HCT116 (cell line): ENCODE results near the gene HOMER2. TPM values are rescaled to one million over a fixed set of nuclear protein-coding genes. Genes with fewer than 3 reads are reported as not detected.

Experiments used
- ATAC-seq: fragments of 200-7000 bp; cut with Tn5 transposase; 2 replicates; pipeline ENCODE4 v1.9.1; 2020; ENCODE audit warnings: mild to moderate bottlenecking, moderate library complexity
- BruUV-seq: library from RNA; stranded (reverse); fragments of 400-500 nt; replicated peaks from 2 replicates; lab custom pipeline; 2021; lab: Mats Ljungman, UMichigan
- CTCF ChIA-PET: fragments of 300-600 bp; sonication (Branson Sonifier 250); formaldehyde crosslinking; loops from one replicate; lab custom pipeline; 2021; ENCODE audit warnings: antibody characterized with exemption; lab: Charles Lee
- POLR2A ChIA-PET: fragments of 300-600, 350-600 bp; sonication (Branson Sonifier 250); formaldehyde crosslinking; loops from one replicate; lab custom pipeline; 2021; ENCODE audit warnings: antibody characterized with exemption; lab: Charles Lee
- RAD21 ChIA-PET, 2 experiments: fragments of 300-600 bp; sonication (Branson Sonifier 250); formaldehyde crosslinking; loops; one replicate each; lab custom pipeline; 2023; ENCODE audit warnings: low total read pairs in 2 of 2; ENCODE audit not compliant: uncharacterized antibody in 2 of 2, unreplicated experiment in 2 of 2, low non-redundant PET in 1 of 2; lab: Charles Lee
- DNase-seq: peaks from one replicate; pipeline ENCODE4 v3.0.0-alpha.2; 2010; ENCODE audit warnings: low read depth, low spot score
- H2AFZ ChIP-seq: fragments of 200-600 bp; shearing (Covaris generic), sonication (generic); 2 replicates; pipeline ENCODE4 v1.6.1; 2017; ENCODE audit warnings: low read depth, mixed run types, mixed read lengths, antibody characterized with exemption, low read length; ENCODE audit not compliant: poor library complexity, severe bottlenecking
- H3K27ac ChIP-seq: 2 replicates; pipeline ENCODE4 v1.5.1; 2012; ENCODE audit warnings: low read depth, low read length
- H3K27me3 ChIP-seq: fragments of 200-600 bp; sonication (generic); 2 replicates; pipeline ENCODE4 v1.6.1; 2016; ENCODE audit warnings: mixed run types, low read length, mixed read lengths; ENCODE audit not compliant: insufficient read depth
- H3K36me3 ChIP-seq, 2 experiments: fragments of 200-500 bp in 1 of 2; fragments of 200-600 bp in 1 of 2; sonication (Bioruptor generic) in 1 of 2; sonication (generic) in 1 of 2; 2 replicates each; pipeline versions ENCODE4 v1.5.1 to v1.6.1; 2014 to 2016; ENCODE audit warnings: low read length in 2 of 2, inconsistent platforms in 1 of 2, mixed read lengths in 1 of 2, mixed run types in 1 of 2; ENCODE audit not compliant: insufficient read depth in 2 of 2, control insufficient read depth in 1 of 2
- H3K4me1 ChIP-seq, 2 experiments: fragments of 200-600 bp in 1 of 2; sonication (generic) in 1 of 2; 2 replicates each; pipeline versions ENCODE4 v1.5.1 to v1.6.1; 2012 to 2017; ENCODE audit warnings: low read length in 2 of 2, inconsistent platforms in 1 of 2, mild to moderate bottlenecking in 1 of 2, mixed read lengths in 1 of 2, mixed run types in 1 of 2, moderate library complexity in 1 of 2; ENCODE audit not compliant: insufficient read depth in 2 of 2, control insufficient read depth in 1 of 2
- H3K4me2 ChIP-seq: fragments of 200-600 bp; sonication (generic); 2 replicates; pipeline ENCODE4 v1.6.1; 2017; ENCODE audit warnings: mixed run types, low read length, mixed read lengths
- H3K4me3 ChIP-seq, 2 experiments: fragments of 200-600 bp in 1 of 2; sonication (generic) in 1 of 2; replicated peaks in 1 of 2; 2 replicates each; pipeline ENCODE4 v1.5.1; 2011 to 2016; ENCODE audit warnings: low read length in 2 of 2, control low read depth in 1 of 2, low read depth in 1 of 2, mild to moderate bottlenecking in 1 of 2, mixed read lengths in 1 of 2, mixed run types in 1 of 2
- H3K79me2 ChIP-seq: fragments of 200-600 bp; sonication (generic); 2 replicates; pipeline ENCODE4 v1.6.1; 2017; ENCODE audit warnings: mild to moderate bottlenecking, mixed run types, low read length, moderate library complexity, mixed read lengths; ENCODE audit not compliant: insufficient read depth
- H3K9ac ChIP-seq: fragments of 200-600 bp; sonication (generic); 2 replicates; pipeline ENCODE4 v1.6.1; 2016; ENCODE audit warnings: low read length, mixed read lengths
- H3K9me2 ChIP-seq: fragments of 200-600 bp; sonication (generic), shearing (Covaris generic); 2 replicates; pipeline ENCODE4 v1.6.1; 2017; ENCODE audit warnings: mixed run types, mild to moderate bottlenecking, moderate library complexity; ENCODE audit not compliant: insufficient read depth
- H3K9me3 ChIP-seq, 2 experiments: fragments of 200-500 bp in 1 of 2; fragments of 200-600 bp in 1 of 2; sonication (Bioruptor generic) in 1 of 2; sonication (generic) in 1 of 2; 2 replicates each; pipeline ENCODE4 v1.6.1; 2014 to 2017; ENCODE audit warnings: low read length in 2 of 2, mixed read lengths in 2 of 2, inconsistent platforms in 1 of 2, low read depth in 1 of 2, mild to moderate bottlenecking in 1 of 2, mixed run types in 1 of 2, moderate library complexity in 1 of 2; ENCODE audit not compliant: control insufficient read depth in 1 of 2, insufficient read depth in 1 of 2
- H4K20me1 ChIP-seq: fragments of 200-600 bp; sonication (generic), shearing (Covaris generic); 2 replicates; pipeline ENCODE4 v1.6.1; 2017; ENCODE audit warnings: mixed run types, mild to moderate bottlenecking, moderate library complexity; ENCODE audit not compliant: insufficient read depth
- ELF1 ChIP-seq: IDR thresholded peaks from 2 replicates; pipeline ENCODE4 v1.6.1; 2012; ENCODE audit warnings: low read depth, borderline replicate concordance
- MAX ChIP-seq: IDR thresholded peaks from 2 replicates; pipeline ENCODE4 v1.6.1; 2012
- POLR2AphosphoS5 ChIP-seq: IDR thresholded peaks from 2 replicates; pipeline ENCODE4 v1.6.1; 2011; ENCODE audit warnings: mild to moderate bottlenecking, low read depth, low read length, moderate library complexity
- RAD21 ChIP-seq: IDR thresholded peaks from 2 replicates; pipeline ENCODE4 v1.6.1; 2012; ENCODE audit warnings: low read depth, mild to moderate bottlenecking
- REST ChIP-seq: IDR thresholded peaks from 2 replicates; pipeline ENCODE4 v1.6.1; 2012; ENCODE audit warnings: low read depth
- ZNF274 ChIP-seq: fragments of 200-500 bp; sonication (Bioruptor generic); IDR thresholded peaks from 2 replicates; pipeline ENCODE4 v1.6.1; 2014; ENCODE audit warnings: mild to moderate bottlenecking, low read depth, low read length, inconsistent platforms
- intact Hi-C: fragments of 100-400 bp; cut with micrococcal nuclease; formaldehyde crosslinking; loops from 2 replicates; pipeline ENCODE4 v1.10.0; 2022
- total RNA-seq: library from RNA; stranded (reverse); gene quantifications from one replicate; pipeline ENCODE4 v1.2.1, GENCODE V29; 2021; ENCODE audit not compliant: unreplicated experiment
- TF ChIP-seq, protein P1 (sequence below), 3 experiments: fragments of 200-600 bp in 1 of 3; sonication (generic) in 1 of 3; IDR thresholded peaks in 2 of 3; conservative IDR thresholded peaks in 1 of 3; 2 replicates each; pipeline ENCODE4 v1.5.1; 2012 to 2017; ENCODE audit warnings: low read depth in 2 of 3, low read length in 2 of 3, antibody characterized with exemption in 1 of 3, borderline replicate concordance in 1 of 3, control low read depth in 1 of 3, mild to moderate bottlenecking in 1 of 3, mixed read lengths in 1 of 3, mixed run types in 1 of 3, moderate library complexity in 1 of 3; ENCODE audit not compliant: insufficient read depth in 1 of 3

Gene HOMER2
- total RNA-seq, 1 experiment from 2014 or later = 3.9 TPM

- ChIA-PET RAD21 (interaction anchor here in 1 of 2 experiments (0.6 kb wide), 1 partner anchor 81 kb away, joined by 3 read pairs; no protein-coding TSS in a partner anchor), POLR2A (interaction anchor here (0.7 to 1.9 kb wide), 3 partner anchors 99 to 309 kb away, joined by 3 to 5 read pairs (median 3); partner anchors contain the start of genes C15orf40 and RPS17), CTCF (interaction anchor here (0.6 to 1.4 kb wide), 19 partner anchors 8 to 309 kb away, joined by 3 to 10 read pairs (median 5); partner anchors contain the start of genes C15orf40, RAMAC and RPS17)
- peak; percentile 98 for ATAC-seq
- Histone ChIP-seq H3K9me3 (no peaks in the 10 kb centered on the region), H3K79me2 (no peaks in the 10 kb centered on the region), H3K36me3 (no peaks in the 10 kb centered on the region), H3K9me2 (no peaks in the 10 kb centered on the region), H2AFZ (peak overlapping the region; percentile 89), H3K27ac (peak overlapping the region; percentile 7; the same call in 1 of the 2 replicates), H4K20me1 (no peaks in the 10 kb centered on the region), H3K4me3 (peak overlapping the region in 1 of 2 experiments; percentile 22; a peak in 1 of 4 replicates), H3K4me2 (peak overlapping the region; percentile 60), H3K27me3 (no peaks in the 10 kb centered on the region), H3K9ac (peak overlapping the region; percentile 30; the same call in 1 of the 2 replicates), H3K4me1 (peaks cover 3 to 19% of the 10 kb centered on the region in 2 experiments; a peak in 3 of 4 replicates)
- TF ChIP-seq, protein P1, sequence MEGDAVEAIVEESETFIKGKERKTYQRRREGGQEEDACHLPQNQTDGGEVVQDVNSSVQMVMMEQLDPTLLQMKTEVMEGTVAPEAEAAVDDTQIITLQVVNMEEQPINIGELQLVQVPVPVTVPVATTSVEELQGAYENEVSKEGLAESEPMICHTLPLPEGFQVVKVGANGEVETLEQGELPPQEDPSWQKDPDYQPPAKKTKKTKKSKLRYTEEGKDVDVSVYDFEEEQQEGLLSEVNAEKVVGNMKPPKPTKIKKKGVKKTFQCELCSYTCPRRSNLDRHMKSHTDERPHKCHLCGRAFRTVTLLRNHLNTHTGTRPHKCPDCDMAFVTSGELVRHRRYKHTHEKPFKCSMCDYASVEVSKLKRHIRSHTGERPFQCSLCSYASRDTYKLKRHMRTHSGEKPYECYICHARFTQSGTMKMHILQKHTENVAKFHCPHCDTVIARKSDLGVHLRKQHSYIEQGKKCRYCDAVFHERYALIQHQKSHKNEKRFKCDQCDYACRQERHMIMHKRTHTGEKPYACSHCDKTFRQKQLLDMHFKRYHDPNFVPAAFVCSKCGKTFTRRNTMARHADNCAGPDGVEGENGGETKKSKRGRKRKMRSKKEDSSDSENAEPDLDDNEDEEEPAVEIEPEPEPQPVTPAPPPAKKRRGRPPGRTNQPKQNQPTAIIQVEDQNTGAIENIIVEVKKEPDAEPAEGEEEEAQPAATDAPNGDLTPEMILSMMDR (IDR thresholded peaks at IDR 0.05 in 2 of 3, conservative IDR thresholded peaks at IDR 0.05 in 1 of 3; ENCODE audit: borderline replicate concordance in 1 of 3, insufficient read depth in 1 of 3, low read depth in 2 of 3, low read length in 2 of 3) = peak; percentile 66 to 89 (median 88)
- no peak for TF ChIP-seq ELF1
- TF ChIP-seq RAD21 = peak; percentile 87
- peak; percentile 15; the same call in 1 of the 2 replicates for TF ChIP-seq MAX
- TF ChIP-seq REST = no peak
- peak; percentile 48 for TF ChIP-seq POLR2AphosphoS5
- no peak for TF ChIP-seq ZNF274
- peak; percentile 84 for DNase-seq
- no TSS peak for BruUV-seq
- intact Hi-C loops = loop anchor here (2.0 to 5.0 kb wide), 3 partner anchors 137 to 531 kb away; partner anchors contain the start of gene RAMAC
These were observed 102.7 kb downstream of the HOMER2 start for GRCh38 chr15:82849556-82850512.
